Fibroblast of lung (primary cell): ENCODE data around the gene OSBPL7.

Source experiments
- EZH2 ChIP-seq: IDR thresholded peaks from 2 replicates; pipeline ENCODE4 v1.5.1; 2012; ENCODE audit warnings: low read length, control low read depth, mild to moderate bottlenecking; ENCODE audit errors: missing control alignments
- TF ChIP-seq, protein P1 (sequence below), 2 donors: IDR thresholded peaks in 1 of 2; conservative IDR thresholded peaks in 1 of 2; 1 replicate in 1 of 2; 2 replicates in 1 of 2; pipeline ENCODE4 v1.5.1; 2011 to 2012; ENCODE audit warnings: low read length in 2 of 2, control low read depth in 1 of 2, inconsistent platforms in 1 of 2, low read depth in 1 of 2, mild to moderate bottlenecking in 1 of 2

DNA sequence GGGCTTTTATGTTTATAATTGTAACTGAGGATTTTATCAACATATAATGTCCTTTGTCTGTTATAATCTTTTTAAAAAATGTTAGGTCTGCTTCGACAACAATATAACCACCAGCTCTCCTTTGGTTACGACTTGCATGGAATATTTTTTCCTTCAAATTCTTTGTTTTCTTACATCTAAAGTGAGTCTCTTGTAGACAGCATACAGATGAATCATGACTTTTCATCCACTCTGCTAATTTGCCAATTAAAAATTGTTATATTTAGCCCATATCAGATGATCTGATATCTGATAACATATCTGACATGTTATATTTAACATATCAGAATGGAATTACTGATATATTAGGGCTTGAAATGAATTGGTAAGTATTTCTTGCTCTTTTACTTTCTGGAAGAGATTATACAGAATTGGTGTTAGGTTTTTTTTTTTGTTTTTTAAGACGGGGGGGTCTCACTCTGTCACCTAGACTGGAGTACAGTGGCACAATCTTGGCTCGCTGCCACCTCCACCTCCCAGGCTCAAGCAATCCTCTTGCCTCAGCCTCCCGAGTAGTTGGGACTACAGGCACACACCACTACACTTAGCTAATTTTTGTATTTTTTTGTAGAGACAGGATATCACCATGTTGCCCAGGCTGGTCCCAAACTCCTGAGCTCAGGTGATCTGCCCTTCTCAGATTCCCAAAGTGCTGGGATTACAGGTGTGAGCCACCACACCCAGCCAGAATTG, 61.0 kb downstream of the OSBPL7 start:
- TF ChIP-seq, protein P1, sequence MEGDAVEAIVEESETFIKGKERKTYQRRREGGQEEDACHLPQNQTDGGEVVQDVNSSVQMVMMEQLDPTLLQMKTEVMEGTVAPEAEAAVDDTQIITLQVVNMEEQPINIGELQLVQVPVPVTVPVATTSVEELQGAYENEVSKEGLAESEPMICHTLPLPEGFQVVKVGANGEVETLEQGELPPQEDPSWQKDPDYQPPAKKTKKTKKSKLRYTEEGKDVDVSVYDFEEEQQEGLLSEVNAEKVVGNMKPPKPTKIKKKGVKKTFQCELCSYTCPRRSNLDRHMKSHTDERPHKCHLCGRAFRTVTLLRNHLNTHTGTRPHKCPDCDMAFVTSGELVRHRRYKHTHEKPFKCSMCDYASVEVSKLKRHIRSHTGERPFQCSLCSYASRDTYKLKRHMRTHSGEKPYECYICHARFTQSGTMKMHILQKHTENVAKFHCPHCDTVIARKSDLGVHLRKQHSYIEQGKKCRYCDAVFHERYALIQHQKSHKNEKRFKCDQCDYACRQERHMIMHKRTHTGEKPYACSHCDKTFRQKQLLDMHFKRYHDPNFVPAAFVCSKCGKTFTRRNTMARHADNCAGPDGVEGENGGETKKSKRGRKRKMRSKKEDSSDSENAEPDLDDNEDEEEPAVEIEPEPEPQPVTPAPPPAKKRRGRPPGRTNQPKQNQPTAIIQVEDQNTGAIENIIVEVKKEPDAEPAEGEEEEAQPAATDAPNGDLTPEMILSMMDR (conservative IDR thresholded peaks at IDR 0.05 in 1 of 2, IDR thresholded peaks at IDR 0.05 in 1 of 2; ENCODE audit: low read depth in 1 of 2, low read length in 2 of 2), result no peak
- TF ChIP-seq EZH2, result no peak
